Measurements from ENCODE around the gene CEP164.

Gene CEP164

GRCh38 chr11:117327567-117328374, at the start of gene CEP164:
TSS of gene CEP164 (plus strand) at chr11:117327854. CDS start at chr11:117338587, 10,733 bp downstream.
- DNase-seq = peak; percentile 96 to 97 (median 97)

- peak; percentile 46 to 63 (median 49) for DNase-seq
These were observed 49.3 kb upstream of the CEP164 start for GRCh38 chr11:117278347-117278746.

DNA sequence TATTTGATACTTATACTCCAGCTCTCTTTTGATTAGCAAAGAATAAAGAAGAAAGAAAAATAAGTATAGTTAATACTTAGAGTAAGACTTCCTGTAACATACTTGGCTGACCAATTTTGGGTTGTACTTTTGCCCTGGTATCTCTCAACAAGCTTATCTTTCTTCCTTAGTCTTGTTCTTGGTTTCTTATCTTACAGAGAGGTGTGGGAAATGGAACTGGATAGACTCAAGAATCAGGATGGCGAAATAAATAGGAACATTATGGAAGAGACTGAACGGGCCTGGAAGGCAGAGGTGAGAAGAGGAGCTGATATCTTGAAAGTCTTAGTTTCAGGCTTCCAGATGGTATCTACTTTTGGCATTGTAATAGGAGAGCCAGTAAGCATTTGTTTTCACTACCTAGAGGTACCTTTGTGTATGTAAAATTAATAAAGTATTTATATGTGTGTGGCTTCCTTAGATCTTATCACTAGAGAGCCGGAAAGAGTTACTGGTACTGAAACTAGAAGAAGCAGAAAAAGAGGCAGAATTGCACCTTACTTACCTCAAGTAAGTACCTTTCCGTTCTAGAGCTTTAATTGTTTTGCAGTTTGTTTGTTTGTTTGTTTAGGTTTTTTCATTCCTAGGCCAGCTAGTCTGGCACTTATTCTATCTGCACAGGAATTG, 47.8 kb upstream of the CEP164 start:
- no peak for DNase-seq

GRCh38 chr11:117281159-117281558, 46.5 kb upstream of the CEP164 start:
- DNase-seq = no peak

GRCh38 chr11:117281869-117282268, 45.8 kb upstream of the CEP164 start:
- DNase-seq = no peak

- no peak for DNase-seq
These were observed 44.7 kb upstream of the CEP164 start for GRCh38 chr11:117282956-117283355.

DNA sequence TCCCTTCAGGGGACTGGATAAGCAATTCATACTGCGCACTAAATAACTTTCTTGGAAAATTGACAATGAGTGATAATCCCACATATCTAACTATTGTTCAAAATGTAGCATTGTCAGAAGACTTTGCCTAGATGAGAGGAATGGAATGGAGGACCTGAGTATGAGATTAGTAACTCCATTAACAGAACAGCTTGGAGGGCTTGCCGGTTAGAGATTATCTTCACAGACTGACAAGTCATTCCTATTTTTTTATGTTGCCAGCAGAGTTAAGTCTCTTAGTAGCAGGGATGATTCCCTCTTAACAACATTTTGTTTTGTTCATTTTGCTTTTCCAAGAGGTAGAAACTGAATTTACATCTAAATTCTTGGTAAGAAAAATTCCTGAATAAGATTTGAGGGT, 43.6 kb upstream of the CEP164 start:
- DNase-seq = no peak

DNA sequence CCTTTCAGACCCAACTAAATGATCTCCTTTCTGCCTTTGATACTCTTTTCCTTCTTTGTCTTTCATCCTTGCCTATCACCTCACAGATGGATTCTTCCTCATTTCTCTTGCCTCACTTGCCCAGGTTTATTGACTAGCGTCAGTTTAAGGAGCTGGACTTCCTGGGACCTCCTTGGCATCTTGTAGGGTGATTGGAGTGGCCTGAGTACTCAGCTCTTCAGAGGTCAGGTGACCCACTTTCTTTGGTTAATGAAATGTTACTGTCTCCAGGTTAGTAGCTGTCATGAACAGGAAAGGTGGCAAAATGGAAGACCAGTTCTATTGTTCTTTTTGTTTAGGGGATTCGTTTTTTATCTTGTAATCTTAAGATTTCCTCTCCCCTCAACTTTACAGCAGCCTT, 41.1 kb upstream of the CEP164 start:
- DNase-seq = no peak

DNA sequence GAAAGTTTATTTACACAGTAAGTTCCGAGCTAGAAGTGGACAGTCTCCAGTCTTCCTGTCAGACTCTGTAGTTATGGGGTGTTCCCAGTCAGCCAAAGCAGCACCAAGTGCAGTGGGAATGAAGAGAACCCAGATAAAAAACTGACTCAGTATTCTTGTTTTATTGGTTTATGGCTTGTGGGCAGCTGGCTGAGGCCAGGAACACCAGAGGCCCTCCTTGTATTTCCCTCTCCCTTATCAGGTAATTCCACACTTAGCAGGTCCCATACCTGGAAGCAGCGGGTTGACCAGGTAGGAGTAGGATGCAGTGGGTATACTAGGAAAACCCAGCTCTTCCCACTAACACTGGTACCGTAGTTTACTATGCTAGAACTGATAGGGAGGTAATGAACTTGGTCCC, 40.0 kb upstream of the CEP164 start:
- DNase-seq = no peak

- no peak for DNase-seq
These were observed 37.9 kb upstream of the CEP164 start for GRCh38 chr11:117289795-117290194.

DNA sequence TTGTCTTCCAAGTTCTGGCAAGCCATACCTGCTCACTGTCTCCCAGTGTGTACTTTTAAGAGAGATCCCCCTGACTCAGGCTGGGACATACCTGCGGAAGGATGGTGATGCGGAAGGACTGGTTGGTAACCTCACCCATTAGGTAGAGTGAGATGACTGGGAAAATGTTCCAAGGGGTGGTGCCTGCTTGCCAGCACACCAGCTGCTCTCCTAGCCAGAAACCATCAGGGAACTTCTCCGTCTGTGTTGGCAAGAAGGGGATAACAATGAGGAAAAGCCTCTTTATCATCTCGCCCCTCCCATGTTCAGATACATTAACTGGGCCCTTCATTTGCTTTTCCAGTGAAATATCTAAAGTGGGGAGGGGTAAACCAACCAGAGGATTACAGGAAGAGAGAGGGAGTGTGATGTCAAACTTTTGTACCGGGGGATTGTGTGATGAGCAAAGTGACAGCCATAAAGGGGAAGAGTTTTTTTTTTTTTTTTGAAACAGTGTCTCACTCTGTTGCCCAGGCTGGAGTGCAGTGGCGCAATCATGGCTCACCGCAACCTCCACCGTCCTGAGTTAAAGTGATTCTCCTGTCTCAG, 36.8 kb upstream of the CEP164 start, which contains the start of gene BACE1-AS:
Gene BACE1-AS (plus strand): TSS at position 538 of the 588 bp plus-strand sequence.
- DNase-seq = no peak

GRCh38 chr11:117292616-117293015, 35.0 kb upstream of the CEP164 start:
- no peak for DNase-seq

DNA sequence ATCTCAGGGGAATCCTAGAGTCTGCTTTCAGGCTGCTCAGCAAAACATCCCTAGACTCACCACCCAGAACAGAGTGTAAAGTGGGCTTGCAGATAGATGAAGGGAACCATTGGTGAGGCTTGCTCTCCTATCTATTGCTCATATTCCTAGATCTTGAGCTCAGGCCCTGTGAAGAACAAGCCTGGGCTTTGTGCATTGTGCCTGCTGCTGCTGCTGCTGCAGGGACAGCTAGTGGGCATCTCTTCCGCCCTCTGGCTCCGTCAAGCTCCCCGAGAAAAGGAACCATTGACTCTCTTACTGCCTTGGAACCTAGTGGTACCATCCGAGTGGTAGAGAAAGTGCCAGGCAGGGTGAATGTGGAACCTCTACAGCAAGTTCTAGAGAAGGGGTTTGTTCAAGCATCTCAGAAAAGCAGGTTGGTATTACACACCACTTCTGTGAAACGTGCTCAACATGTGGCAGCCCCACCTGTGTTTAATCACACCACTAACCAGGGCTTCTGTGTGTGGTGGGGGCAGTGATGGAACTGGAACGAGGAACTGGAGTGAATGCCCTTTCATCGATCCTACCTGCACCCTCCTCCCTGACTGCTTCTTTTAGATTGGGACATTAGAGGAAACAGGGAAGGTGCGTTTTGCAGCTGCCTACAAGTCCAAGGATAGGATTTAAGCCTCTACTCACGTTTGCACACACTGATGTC, 32.1 kb upstream of the CEP164 start:
- DNase-seq = no peak

DNA sequence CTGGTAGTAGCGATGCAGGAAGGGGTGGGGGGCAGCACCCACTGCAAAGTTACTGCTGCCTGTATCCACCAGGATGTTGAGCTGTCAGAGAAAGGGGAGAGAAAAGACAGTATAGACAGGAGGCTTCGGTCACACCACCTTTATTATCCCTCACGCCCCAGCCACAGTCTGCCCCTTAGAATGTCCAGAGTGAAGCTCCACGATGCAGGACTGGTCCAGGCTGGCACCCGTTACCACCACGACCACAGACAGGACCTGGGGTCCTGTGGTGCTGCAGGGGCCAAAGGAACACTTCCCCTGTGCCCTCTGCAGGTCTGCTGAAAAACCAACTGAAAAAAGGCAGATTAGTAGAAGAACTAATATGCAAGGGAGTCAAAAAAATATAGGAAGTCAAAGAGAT, 30.8 kb upstream of the CEP164 start:
- no peak for DNase-seq

DNA sequence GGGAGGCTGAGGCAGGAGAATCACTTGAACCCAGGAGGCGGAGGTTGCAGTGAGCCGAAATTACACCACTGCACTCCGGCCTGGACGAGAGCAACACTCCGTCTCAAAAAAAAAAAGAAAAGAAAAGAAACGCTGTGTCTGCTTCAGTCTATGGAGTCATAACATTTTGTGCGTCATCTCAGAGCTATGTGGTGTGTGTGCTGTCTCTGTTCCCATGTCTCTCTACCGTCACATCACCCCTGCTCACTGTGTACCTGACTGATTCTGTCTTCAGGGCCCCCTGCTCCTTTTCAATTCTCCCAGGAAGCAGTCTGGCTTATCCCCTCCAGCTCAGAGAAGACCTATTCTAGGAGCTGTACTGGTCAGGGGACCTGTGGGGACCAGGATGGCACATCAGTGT, 29.5 kb upstream of the CEP164 start:
- no peak for DNase-seq

GRCh38 chr11:117299351-117300282, 28.0 kb upstream of the CEP164 start:
- no peak for DNase-seq

GRCh38 chr11:117300283-117300663, 27.4 kb upstream of the CEP164 start:
- no peak for DNase-seq

DNA sequence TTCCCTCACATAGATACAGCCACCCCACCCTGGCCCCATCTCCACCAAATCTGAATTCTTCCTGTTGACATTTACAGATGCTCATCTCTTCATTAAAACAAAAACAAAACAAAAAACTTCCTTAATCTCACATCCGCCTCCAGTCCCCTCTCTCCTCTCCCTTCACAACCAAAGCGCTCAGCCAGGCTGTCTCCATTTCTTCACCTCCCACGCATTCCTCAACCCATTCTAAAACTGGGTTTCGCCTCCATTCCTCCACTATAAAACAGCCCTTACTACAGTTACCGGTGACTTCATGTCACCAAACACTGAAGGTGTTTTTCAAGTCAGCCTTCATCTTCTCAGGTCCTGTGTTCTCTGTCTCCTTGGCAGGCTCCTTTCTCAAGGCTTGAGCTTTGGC, 26.9 kb upstream of the CEP164 start:
- DNase-seq = no peak

DNA sequence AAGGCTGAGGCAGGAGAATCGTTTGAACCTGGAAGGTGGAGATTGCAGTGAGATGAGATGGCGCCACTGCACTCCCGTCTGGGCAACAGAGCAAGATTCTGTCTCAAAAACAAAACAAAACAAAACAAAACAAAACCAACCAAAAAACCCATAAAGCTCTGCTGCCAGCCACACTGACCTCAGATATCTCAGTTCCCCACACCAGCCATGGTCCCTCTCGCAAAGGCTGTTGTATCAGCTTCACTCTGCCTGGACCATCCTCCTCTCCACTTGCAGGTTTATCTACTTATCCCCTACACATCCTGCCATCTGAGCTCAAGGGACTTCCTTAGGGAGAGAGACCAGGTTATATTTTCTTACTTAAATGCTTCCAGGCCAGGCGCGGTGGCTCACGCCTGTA, 25.4 kb upstream of the CEP164 start:
- no peak for DNase-seq

DNA sequence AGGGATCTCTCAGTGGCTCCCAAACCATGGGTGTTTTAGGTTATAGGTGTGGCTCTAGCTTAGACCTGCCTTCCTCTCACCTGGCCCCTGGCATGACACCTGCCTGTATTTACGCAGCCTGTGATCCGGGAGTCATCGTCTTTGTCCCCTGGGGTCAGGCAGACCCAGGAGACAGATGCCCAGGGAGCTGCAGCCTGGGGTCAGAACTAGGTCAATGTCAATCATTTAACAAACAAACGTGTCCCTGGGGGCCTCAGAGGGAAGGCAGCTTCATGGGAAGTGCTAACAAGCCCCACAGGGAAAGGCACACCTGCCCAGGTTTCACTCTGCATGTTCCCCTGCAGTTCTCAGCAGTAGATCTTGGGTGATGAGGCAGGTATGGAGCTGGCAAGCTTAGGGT, 24.6 kb upstream of the CEP164 start:
- no peak for DNase-seq

GRCh38 chr11:117303646-117304315, 23.9 kb upstream of the CEP164 start:
- DNase-seq = peak in 2 of 3 donors; percentile 34 to 44

GRCh38 chr11:117305145-117305544, 22.5 kb upstream of the CEP164 start:
- DNase-seq = no peak
